Stimulated activated CD8-positive, alpha-beta memory T cell treated with anti-CD3 and anti-CD28 coated beads, Interleukin-12 subunit alpha, Interleukin-12 subunit beta, amount 100 ng/mL, for 1 hour (primary cell): ENCODE data around the gene MEGF6.
A peak's percentile ranks its signal among the peaks of the same experiment; 100 is the strongest.

Experiments
- DNase-seq: peaks from one replicate; pipeline ENCODE4 v3.0.0-alpha.2; 2020; ENCODE audit warnings: low read depth

The MEGF6 gene, protein sequence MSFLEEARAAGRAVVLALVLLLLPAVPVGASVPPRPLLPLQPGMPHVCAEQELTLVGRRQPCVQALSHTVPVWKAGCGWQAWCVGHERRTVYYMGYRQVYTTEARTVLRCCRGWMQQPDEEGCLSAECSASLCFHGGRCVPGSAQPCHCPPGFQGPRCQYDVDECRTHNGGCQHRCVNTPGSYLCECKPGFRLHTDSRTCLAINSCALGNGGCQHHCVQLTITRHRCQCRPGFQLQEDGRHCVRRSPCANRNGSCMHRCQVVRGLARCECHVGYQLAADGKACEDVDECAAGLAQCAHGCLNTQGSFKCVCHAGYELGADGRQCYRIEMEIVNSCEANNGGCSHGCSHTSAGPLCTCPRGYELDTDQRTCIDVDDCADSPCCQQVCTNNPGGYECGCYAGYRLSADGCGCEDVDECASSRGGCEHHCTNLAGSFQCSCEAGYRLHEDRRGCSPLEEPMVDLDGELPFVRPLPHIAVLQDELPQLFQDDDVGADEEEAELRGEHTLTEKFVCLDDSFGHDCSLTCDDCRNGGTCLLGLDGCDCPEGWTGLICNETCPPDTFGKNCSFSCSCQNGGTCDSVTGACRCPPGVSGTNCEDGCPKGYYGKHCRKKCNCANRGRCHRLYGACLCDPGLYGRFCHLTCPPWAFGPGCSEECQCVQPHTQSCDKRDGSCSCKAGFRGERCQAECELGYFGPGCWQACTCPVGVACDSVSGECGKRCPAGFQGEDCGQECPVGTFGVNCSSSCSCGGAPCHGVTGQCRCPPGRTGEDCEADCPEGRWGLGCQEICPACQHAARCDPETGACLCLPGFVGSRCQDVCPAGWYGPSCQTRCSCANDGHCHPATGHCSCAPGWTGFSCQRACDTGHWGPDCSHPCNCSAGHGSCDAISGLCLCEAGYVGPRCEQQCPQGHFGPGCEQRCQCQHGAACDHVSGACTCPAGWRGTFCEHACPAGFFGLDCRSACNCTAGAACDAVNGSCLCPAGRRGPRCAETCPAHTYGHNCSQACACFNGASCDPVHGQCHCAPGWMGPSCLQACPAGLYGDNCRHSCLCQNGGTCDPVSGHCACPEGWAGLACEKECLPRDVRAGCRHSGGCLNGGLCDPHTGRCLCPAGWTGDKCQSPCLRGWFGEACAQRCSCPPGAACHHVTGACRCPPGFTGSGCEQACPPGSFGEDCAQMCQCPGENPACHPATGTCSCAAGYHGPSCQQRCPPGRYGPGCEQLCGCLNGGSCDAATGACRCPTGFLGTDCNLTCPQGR (N-terminal part only)

DNA sequence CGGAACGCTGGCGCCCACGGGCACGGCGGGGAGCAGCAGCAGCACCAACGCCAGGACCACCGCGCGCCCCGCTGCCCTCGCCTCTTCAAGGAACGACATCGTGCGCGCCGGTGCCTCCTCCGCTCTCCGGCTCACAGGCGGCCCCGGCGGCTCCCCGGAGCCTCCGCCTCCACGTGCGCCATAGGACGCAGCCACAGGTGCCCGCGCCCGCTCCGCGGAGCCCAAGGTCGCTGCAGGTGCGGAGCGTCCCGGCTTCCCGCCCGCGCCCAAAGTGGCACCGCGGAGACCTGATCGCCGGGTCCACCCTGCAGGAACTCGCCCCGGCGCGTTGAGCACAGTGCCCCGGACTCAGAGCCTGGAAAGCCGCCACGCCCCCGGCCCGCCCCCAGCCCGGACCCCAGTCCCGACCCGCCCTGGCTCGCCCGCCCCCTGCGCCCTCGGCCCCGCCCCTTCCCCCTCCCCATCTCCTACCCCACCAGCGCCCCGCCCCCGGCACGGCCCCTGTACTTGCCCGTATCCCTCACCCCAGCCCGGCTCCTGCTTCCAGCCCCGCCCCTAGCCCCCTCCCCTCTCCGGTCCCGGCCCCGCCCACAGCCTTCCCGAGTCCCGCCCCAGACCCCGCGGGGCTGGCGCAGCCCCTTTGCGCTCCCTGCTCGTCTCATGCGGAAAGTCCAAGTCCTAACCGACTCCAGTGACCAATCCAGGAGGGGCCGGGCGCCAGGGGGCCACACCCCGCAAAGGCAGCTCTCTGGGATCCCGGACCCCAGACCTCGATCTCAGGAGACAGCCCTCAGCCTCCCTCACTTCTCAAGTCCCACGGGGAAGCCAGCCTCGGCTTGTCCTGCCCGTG is at the start of gene MEGF6:
Gene MEGF6 (minus strand): TSS at position 339 of the 850 bp plus-strand sequence. CDS start 240 bp downstream, at position 99.
- peak; percentile 33 for DNase-seq

DNA sequence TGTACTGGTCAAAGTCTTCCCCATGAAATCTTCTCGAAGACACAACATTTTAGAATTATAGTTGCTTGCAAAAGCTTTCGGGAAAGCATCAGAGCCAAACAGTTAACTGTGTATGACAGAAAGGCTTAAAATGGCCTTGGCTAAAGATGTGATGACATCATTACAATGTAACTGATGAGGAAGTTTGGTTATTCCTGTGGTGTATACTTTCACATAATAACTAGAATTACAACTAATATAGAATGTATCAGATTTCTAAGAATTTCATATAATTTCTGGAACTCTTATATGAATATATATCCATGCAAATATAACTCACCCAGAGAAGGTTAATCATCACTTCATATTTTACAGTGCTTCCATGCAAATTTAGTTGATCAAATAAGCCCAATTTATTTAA is 49.4 kb upstream of the MEGF6 start:
- no peak for DNase-seq

DNA sequence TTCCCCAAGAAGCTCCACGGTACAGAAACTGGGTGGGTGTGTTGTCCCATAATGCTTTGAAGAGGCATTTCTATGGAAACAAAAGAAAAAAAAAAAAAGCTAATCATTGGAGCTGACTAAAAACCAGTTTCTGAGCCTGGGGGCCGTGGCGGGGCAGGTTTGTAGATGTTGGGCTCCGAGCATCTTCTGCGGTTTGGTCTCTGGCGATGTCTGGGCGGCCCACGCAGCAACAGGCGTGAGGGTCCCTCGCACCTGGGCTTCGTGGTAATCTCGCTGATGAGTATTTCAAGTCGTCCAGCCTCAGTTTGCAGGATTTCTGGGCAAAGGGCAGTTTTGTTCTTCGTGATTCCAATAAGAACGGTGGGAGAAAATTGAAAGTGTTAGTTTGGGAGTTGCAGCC is 47.8 kb upstream of the MEGF6 start:
- no peak for DNase-seq

DNA sequence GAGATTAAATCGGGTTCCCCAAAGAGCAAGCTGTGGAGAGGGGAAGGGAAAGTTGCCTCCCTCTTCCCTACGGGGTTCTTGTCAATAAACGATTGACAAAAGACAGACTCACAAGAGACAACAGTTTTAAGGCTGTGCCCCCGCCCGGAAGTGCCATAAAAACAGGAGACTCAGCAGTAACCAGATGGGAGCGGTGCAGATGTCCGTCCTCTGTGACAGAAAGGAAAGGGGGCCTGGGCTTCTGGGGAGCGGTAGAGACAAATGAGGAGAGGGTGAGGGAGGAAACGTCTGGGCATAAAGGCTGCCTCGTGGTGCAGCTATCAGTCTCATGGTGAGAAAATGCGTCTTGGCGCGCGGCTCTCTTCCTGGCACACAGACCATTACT is 46.9 kb upstream of the MEGF6 start:
- no peak for DNase-seq

DNA sequence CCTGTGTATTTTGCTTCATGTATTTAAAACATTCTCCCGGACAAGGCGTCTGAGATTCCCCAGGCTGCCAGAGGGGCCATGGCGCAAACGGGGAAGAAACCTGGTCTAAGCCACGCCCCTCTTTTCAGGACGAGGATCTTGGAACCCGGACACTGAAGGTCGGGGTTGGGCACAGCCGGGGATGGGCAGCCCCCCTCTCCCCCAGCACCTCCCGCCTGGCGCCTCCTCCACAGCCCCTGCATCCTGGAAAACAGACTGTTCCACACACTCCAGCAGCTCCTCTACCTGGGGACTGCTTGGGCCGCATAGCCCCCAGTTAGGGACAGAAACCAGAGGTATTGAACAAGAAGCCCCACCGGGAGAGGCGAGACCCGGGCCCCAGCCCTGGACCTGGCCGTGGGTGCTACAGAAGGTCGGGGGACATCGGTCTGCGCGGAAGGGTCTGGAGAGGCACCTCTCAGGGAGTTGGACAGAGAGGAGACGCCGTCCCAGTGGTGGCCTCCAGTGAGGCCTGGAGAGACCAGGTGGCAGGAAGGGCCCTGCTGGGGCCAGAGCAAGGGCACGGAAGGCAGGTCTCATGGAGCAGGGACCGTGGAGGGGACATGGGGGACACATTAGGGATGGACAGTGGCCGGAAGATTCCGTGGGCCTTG is 46.4 kb upstream of the MEGF6 start:
- no peak for DNase-seq

DNA sequence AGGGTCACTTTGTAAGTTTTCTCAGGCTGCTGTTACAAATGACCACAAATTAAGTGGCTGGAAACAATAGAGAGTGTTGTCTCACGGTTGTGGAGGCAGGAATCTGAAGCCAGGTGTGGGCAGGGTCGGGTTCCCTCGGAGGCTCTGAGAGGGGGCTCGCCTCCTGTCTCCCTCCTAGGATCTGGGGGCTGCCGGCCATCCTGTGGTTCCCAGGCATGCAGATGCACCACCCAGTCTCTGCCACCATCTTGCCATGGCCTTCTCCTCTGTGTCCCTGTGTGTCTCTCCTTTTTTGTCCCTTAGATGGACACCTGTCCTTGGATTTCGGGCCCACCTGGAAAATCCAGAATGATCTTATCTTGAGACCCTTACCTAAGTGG is 45.8 kb upstream of the MEGF6 start:
- DNase-seq = no peak

DNA sequence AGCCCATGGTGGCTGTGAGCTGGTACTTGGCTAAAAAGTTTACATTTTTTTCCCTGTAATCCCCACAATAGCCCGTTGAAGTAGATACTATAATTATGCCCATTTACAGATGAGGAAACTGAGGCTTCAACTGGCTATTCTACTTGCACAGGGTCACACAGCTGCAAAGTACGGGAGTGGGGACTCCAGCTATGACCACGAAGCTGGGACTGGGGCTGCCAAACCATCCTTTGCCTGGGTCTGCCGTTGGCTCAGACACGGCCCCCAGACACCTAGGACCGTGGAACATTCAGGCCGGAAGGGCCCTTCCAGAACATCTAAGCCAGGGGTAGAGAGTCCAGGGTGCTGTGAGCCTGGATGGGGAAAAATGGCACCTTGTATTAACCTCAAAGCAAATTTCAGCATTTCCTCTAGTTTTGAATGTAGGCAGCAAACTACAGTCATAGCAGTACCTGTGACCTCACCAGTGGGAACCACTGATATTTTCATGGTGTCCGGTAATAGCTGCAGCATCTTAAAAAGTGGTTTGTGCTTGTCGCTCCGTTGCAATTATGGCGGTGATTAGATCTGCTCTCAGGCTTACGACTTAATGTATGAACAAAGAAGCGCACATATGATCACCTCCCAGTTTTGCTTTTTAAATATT is 45.3 kb upstream of the MEGF6 start:
- no peak for DNase-seq

DNA sequence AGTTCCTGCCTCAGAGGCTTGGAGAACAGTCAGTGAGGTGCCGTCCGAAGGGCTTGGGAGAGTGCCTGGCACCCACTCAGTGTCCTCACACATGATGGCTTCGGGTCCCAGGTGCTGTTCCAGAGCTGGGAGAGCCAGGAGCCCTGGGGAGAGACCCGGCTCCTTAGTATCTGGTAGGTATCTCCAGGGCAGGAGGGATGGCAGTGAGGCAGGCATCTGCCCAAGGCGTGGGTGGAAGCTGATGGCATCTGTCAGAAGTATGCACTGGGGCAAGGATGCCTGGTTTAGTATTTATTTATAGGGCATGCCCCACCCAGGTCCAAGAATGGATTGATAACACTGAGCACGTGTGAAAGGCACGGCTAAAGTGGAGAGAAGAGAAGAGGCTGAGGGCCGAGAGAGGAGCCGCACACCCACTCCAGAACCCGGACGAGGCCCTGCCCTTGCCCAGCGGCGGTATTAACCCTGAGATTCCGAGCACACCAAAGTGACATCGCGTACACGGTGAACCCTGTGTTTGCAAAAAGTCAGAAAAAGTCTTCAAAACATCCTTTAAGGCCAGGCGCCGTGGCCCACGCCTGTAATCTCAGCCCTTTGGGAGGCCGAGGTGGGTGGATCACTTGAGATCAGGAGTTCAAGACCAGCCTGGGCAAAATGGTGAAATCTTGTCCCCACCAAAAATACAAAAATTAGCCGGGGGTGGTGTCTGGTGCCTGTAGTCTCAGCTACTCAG is 43.4 kb upstream of the MEGF6 start:
- no peak for DNase-seq

DNA sequence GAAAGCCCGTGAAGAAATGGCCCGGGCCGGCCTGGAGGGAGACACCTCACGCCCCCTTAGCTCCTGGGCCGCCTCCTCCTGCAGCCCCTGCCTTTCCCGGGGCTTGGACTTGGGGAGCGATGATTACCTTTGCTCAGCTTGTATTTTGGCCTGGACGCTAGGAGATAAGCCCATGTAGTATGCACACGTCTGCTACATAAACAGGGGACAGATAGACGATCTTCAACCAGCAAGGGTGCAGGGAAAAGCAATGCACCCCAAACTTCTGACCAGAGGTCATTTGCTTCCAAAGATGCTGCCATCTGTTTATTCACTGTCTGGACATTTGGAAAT is 41.9 kb upstream of the MEGF6 start:
- no peak for DNase-seq

DNA sequence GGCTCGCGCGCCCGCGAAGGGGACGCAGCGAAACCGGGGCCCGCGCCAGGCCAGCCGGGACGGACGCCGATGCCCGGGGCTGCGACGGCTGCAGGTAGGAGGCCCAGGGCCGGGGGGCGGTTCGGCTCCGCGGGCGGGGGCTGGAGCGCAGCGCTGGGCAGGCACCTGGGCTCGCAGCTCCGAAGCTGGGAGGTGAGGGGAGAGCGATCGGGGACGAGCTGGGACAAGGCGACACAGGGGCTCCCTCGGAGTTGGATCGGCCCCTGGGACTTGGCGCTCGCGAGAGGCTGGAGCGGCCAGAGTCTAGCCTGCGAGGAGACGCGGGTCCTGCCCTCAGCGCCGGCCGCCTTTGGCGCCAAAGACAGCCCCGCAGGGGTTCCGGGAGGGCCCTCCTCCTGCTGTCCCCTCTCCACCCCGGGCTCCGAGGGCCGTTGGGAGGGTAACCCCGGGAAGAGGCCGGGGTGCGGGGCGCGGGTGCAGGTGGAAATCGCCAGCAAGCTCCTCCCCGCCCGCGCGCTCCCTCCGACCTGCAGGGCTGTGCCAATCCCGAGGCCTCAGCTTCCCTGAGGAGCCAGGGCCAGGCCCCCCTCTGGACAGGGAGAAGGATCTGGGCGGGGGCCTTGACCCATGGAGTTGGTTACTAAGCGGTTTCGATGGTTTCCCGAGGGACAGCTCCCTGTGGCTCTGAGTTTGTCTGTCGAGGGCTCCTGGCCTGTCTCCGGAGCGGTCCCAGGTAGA is 41.4 kb upstream of the MEGF6 start:
- DNase-seq = no peak

DNA sequence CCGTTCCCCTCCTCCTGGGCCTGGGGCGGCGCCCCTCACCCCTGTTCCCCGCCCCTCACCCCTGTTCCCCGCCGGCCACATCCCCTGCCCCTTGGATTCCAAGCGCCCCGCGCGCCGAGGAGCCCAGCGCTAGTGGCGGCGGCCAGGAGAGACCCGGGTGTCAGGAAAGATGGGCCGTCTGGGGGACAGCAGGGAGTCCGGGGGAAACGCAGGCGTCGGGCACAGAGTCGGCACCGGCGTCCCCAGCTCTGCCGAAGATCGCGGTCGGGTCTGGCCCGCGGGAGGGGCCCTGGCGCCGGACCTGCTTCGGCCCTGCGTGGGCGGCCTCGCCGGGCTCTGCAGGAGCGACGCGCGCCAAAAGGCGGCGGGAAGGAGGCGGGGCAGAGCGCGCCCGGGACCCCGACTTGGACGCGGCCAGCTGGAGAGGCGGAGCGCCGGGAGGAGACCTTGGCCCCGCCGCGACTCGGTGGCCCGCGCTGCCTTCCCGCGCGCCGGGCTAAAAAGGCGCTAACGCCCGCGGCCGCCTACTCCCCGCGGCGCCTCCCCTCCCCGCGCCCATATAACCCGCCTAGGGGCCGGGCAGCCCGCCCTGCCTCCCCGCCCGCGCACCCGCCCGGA is 40.7 kb upstream of the MEGF6 start, which contains the start of gene TP73:
Gene TP73 (plus strand): TSS at position 587 of the 618 bp plus-strand sequence. CDS start 29,850 bp downstream, outside the sequence.
- DNase-seq = no peak

DNA sequence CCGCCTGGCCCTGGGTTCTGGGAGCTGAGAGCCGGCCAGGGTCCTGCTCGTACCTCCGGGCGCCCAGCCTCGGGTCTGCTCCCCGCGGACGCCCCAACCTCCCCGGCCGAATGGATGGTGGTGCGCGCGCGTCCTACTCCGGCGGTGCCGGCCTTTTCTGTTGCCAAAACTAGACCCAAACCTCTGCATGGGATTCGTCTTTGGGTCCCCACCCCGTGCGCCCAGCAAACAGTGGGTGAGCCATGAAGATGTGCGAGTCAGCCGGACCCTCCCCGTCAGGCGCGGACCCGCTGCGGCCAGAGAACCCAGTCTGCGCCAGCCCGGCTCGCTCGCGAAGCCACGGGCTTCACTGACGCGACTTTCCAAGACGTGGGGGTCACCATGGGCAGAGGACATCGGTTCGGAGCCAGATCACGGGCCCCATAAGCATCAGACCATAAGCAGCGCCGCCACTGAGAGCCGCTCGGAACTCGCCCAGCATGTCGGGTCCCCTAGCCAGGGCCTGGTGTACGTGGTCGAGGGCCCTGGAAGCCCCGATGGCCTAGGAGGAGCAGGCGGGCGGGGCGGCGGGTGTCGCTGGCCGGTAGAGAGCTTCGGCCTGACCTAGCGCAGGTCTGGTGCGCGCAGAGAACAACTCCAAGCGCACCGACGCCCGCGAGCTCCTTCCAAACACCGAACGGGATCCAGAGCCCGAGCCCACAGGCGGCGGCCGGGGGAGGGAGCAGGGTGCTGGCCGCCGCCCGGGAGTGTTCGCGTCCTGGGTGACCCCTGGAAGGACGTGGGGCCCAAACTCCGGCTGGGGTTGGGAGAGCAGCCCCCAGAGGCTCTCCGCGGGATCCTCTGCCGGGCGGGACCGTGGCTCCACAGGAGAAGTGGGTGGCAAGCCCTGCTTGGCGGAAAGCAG is 40.0 kb upstream of the MEGF6 start:
- no peak for DNase-seq

DNA sequence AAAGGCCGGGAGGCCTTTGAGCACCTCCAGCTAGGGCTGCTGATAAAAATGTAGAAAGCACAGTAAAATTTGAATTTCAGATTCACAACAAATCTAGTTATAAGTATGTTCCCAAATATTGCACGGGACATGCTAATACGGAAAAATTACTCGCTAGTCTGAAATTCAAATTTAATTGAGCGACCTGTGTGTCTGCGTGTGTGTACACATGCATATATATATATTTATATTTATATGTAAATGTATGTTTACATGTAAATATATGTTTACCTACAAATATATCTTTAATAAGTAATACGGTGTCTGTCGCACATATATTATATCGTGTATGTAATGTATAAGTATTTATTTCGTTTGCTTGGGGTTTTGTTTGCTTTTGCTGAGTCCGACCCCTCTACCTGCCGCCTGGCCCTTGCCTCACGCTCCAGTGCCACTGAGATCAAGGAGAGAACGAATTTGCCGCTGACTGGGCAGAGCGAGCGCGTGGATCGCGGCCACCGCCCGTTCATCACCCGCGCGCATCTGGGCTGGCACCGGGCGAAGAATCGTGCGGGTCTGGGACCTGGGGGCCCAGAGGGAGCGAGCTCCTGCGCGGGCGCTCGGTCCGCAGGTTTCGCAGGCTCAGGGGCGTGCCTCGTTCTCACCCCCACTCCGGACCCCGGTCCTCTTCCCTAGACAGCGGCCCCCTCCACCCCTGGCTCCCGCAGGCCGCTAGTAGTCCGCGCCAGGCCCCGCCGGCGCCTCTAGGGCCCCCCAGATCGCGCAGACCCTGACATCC is 39.1 kb upstream of the MEGF6 start:
- no peak for DNase-seq

DNA sequence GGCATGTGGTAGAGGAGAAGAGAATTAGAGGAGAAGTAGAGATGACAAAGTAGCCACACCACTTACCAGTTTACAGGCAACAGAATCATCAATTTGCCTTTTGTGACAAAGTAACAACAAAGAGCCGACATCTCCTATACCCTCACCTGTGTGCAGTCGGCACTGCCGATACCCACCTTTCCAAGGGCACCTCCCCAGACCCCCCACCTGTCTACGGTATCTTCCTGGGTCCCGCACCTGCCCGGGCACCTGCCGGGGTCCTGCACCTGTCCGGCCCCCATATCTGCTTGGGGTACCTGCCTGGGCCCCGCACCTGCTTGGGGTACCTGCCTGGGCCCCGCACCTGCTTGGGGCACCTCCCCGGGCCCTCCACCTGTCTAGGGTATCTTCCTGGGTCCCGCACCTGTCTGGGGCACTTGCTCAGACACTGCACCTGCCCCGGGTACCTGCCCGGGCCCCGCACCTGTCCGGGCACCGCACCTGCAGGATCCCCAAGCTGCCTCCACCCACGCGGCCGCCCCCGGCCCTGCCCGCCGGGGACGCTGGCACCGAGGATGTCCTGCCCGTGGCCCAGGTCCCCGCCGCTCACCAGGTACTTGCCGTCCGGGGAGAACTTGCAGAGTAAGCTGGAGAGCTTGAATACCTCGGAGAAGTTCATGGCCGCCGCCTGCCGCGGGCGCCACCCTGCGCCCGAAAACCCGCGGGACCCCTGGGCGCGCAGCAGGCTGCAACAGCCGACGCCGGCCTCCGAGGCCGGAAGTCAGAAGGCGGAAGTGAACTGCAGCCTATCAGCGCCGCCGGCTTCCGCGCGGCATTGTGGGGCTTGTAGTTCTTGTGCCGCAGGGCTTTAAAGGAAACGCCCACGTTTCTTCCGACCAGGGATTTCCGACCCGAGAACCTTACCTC is 38.3 kb upstream of the MEGF6 start, which contains the start of gene WRAP73:
Gene WRAP73 (minus strand): TSS at position 762 of the 906 bp plus-strand sequence. CDS start 104 bp downstream, at position 658.
- DNase-seq = peak; percentile 81

DNA sequence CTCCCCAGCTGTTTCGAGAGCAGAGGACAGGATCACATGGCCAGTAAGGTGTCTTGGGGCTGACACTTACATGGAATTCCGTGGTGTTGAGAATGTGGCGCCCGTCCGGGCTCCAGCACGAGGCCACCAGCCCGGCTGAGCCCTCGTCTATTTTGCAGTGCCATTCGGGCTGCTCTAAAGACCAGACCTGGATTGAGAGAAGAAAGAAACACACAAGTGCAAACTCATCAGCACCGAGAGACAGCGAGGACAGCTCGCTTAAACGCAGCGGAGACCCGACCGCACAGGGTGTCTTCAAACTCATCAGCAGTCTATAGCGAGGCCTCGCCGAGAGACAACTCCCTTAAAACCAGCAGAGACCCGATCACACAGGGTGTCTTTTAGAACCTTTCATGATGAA is 35.3 kb upstream of the MEGF6 start:
- no peak for DNase-seq
